ENCODE results near the gene CNPY4.

Gene CNPY4

DNA sequence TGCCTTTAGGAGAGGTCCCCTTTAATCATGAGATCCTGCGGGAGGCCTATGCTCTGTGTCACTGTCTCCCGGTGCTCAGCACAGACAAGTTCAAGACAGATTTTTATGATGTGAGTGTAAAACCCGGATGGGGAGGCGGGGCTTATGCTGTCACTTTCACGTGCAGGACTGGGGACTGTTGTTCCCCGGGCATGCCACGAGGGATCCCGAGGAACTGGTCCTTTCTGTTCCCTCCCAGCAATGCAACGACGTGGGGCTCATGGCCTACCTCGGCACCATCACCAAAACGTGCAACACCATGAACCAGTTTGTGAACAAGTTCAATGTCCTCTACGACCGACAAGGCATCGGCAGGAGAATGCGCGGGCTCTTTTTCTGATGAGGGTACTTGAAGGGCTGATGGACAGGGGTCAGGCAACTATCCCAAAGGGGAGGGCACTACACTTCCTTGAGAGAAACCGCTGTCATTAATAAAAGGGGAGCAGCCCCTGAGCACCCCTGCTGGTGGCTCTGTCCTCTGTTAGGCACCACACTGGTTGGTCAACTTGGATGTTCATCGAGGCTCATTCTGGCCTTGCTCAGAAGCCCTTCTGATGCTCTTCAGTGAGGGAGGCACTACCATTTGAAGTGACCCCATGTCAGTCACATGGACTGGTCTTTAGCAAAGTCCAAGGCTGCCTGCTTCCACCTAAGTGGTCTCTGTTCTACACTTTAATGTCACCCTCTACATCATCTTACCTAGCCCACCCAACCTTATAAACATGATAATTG lies 27.8 kb upstream of the CNPY4 start:
- no peak for DNase-seq (ENCODE audit: low read depth, low spot score)

DNA sequence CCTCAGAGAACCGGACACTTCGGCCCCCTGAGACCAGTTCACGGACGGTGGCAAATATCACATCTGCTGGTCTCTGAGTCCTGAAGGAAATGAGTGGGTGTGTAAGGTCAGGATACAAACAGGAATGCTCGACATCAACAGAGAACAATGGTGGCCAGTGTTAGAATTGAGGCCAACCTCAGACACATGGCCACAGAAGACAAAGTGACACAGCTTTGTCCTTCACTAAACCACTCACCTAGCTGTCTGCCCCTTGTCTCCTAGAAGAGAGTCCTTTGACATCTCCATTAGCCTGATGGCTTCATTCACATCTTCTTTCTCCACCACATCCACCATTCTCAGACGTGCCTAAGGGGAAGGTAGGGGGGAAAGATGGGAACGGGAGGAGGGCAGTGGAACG lies 26.4 kb upstream of the CNPY4 start:
- DNase-seq (ENCODE audit: low read depth, low spot score), result no peak

DNA sequence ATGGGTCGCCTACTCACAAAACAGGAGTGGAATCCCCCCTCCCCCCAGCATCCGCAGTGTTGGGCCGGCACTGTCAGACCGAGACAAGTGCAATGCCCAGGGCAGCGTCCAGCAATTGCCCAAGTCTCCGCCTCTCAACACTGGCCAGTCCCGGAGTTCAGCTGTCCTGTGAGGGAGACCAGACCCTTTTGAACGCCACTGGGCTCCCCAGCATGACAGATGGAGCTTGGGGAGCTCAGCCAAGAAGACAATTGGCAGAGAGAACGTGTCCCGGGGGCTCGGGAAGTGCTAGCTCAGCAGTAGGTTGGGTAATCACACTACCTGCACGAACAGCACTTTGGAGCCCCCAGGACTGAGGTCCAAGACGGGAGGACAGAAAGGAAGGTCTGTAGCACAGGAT lies 25.9 kb upstream of the CNPY4 start:
- no peak for DNase-seq (ENCODE audit: low read depth, low spot score)

DNA sequence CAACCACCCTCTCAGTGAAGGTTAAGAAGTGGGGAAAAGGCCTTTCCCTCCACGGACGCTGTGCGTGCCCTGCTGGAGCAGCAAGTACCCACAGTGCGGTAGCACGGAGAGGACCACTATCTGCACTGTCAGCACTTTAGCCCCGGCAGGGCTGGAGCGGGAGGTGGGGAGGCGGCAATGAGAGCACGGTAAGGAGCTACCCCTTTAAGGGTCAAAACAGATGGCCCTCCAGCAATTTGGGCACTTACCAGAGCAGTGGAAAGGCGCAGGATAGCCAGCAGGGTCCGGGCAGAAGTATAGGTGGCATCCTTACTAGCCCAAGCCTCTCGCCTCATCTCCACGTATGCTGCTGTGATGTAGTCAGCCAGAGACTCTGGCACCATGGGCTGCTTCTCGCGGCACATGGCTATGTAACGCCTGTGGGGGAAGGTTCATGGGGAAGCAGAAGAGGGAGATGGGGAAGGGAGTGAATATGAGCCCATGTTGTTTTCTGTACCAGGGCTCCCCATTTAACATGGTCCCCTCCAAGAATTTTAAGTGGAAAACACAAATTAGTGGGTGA lies 25.4 kb upstream of the CNPY4 start:
- no peak for DNase-seq (ENCODE audit: low read depth, low spot score)

DNA sequence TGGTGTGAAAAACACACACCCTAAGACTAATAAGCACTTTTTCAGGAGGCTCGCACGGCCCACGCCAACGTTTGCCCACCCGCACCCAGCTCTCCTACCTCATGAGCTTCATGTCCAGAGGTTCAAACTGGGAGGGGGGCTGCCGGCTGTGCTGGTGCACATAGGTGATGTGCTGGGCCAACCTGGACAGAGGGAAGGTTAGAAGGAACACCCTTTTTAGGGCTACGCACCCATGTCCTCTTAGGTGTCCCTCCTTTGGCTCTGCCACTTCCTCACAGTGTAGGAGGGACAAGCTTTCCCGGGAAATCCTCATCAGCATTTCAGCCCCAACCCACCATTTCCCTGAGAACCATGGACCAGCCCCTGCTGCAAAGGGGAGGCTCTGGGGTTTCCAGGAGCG lies 24.1 kb upstream of the CNPY4 start:
- DNase-seq (ENCODE audit: low read depth, low spot score), result no peak

DNA sequence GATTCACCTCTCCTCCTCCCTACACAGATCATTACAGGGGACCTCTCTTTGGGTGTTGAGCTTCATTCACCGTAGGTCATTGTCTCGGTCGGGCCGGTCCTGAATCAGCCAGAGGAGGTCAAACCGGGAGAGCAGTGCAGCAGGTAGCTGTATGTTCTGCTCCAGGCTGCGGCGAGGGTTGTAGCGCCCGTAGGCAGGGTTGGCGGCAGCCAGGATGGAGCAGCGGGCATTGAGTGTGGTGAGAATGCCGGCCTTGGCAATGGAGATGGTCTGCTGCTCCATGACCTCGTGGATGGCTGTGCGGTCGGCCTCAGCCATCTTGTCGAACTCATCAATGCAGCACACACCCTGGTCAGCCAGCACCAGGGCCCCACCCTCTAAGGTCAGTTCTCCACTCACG lies 23.7 kb upstream of the CNPY4 start:
- no peak for DNase-seq (ENCODE audit: low read depth, low spot score)

DNA sequence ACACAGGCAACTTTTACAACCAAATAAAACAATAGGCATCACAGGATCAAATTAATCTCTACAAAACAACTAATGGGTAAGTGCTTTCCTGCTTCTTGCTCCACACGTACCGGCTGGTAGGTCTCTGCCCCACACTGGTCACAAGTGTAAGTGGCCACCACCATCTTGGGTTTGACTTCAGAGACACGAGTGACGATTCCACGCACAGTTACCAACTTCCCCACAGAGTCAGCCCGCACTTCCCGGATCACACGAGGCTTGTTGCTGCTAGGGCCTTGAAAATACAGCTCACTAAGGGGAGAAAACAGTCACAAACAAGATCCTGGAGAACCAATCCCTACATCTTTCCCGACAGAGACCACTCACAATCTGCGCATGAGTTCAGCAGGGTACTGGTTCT lies 20.5 kb upstream of the CNPY4 start:
- DNase-seq (ENCODE audit: low read depth, low spot score), result no peak

DNA sequence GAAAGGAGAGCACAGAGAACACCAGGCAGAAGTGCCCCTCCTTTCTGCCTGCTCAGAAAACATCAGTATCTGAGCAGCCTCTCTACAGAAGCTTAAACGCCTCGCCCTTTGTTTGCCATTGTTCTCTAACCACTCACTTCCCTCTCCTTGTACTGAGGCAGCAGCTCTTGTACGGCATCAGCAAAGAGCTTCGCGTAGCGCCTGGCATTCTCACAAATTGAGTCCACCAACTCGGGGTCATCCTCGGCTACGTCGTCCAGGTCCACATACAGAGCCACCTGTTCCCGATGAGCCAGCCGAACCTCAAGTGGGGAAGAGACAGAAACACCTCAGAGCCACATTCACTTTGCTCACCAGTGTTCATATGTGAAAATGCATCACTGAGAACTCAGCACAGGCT lies 20.0 kb upstream of the CNPY4 start:
- DNase-seq (ENCODE audit: low read depth, low spot score), result no peak

DNA sequence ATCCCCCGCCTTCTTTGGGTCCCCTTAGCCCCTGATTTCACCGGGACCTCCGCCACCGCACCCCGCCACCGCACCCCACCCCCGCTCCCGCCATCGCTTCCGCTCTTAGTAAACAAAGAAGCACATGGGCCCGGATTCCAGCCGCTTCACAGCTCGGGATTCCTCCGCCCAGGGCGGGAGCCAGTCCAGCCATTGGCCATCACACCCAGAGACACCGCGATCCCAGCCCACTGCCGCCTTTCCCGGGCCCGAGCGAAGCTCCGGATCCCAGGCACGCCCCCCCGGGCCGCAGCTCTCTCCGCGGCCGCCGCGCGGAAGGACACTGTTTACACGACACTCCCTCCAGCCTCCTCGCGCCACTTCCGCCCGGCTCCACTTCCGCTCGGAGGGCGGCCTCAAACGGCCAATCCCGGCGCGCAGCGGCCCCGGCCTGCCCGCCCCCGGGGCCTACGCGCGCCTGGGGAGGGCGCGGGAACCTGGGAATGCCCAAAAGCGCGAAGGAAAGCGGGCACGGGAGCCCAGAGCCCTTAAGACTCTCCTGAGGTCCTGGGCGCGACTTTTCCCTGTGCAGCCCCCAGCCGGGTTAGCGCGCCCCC lies 18.9 kb upstream of the CNPY4 start:
- peak; percentile 66 for DNase-seq (ENCODE audit: low read depth, low spot score)

DNA sequence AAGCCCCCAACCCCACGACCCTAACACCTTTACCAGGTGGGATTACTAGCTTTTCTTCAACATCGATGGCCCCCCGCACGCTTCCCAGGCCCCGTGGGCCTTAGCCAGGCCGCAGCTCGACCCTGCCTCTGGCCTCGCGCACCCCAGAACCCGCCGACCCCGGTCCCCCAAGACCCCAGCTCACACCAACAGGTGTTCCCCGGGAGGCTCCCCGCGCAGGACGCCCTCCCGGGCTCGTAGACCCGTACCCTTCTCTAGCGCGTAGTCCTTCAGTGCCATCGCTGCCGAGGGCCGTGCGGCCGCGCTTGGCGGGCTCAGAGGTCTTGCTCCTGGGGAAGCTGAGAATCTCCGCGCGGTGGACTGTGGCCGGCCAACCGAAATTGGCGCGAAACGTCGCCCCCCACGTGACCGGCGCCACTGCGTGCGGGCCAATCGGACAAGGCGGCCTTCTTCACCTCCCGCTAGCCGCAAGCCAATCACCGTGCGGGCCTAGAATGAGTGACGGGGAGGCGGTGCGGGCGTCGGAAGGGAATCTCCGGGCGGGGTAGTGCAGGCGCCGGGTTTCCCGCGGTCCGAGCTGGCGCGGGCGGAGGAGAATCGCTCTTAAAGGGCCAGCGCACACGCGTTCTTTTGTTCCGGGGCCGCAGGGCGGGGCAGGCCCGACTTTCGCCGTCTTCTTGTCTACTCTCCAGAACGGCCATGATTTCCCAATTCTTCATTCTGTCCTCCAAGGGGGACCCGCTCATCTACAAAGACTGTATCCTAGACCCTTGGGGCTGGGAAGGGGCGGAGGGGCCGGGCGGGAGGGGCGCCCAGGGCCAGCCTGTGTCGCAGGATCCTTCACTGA lies 18.2 kb upstream of the CNPY4 start, which contains the start of the genes AP4M1 and MCM7:
Gene AP4M1 (plus strand): TSS at position 628 of the 847 bp plus-strand sequence. CDS start 72 bp downstream, at position 700.
Gene MCM7 (minus strand): TSS at position 382 of the 847 bp plus-strand sequence. CDS start 103 bp downstream, at position 279.
- peak; percentile 91 for DNase-seq (ENCODE audit: low read depth, low spot score)

DNA sequence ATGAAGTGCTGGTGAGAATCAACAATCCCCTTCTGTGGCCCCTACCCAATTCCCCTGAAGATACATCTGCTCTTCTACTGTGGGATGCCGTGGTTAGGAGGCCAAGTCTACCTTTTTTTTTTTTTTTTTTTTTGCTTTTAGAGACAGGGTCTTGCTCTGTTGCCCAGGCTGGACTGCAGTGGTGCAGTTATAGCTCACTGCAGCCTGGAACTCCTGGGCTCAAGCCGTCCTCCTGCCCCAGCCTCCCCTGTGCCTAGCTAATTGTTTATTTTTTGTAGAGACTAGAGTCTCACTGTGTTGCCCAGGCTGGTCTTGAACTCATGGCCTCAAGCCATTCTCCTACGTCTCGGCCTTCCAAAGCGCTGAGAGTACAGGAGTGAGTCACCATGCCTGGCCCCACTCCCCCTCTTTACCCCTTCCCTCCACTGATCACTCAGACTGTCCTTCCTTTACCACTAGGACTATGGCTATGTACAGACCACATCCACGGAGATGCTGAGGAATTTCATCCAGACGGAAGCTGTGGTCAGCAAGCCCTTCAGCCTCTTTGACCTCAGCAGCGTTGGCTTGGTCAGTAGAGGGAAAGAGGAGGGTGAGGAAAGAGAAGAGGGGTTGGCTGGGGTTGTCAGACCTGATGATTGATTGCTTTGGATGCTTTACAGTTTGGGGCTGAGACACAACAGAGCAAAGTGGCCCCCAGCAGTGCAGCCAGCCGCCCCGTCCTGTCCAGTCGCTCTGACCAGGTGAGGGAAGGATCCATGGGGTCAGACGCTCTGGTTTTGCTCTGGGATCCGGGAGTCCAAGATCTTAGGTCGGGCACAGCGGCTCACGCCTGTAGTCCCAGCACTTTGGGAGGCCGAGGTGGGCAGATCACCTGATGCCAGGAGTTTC lies 16.2 kb upstream of the CNPY4 start:
- no peak for DNase-seq (ENCODE audit: low read depth, low spot score)

DNA sequence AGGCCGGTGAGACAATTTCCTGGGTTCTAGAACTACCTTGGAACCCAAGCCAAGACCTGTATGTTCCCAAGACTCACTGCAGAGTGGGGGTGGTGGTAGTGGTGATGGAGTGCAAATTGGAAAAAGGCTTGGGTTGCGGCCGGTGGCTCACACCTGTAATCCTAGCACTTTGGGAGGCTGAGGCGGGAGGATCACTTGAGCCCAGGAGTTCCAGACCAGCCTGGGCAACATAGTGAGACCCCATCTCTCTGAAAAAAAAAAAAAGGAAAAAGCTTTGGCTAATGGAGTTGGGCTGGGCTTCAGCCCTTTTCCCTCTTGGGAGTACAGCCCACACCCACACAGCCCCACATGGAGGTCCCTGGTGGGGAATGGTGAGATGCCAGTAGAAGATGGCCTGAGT lies 13.9 kb upstream of the CNPY4 start:
- no peak for DNase-seq (ENCODE audit: low read depth, low spot score)

DNA sequence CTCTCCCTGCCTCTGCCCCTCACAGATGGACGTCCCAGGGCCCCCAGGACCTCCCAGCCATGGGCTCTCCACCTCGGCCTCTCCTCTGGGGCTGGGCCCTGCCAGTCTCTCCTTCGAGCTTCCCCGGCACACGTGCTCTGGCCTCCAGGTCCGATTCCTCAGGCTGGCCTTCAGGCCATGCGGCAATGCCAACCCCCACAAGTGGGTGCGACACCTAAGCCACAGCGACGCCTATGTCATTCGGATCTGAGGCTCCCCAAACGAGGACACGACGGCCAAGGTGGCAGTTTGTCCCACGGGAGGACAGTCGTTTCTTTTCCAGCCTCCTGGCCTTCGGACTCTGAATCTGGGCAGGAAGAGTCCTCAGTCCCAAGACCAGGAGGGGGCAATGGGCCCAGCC lies 12.8 kb upstream of the CNPY4 start:
- DNase-seq (ENCODE audit: low read depth, low spot score), result no peak

DNA sequence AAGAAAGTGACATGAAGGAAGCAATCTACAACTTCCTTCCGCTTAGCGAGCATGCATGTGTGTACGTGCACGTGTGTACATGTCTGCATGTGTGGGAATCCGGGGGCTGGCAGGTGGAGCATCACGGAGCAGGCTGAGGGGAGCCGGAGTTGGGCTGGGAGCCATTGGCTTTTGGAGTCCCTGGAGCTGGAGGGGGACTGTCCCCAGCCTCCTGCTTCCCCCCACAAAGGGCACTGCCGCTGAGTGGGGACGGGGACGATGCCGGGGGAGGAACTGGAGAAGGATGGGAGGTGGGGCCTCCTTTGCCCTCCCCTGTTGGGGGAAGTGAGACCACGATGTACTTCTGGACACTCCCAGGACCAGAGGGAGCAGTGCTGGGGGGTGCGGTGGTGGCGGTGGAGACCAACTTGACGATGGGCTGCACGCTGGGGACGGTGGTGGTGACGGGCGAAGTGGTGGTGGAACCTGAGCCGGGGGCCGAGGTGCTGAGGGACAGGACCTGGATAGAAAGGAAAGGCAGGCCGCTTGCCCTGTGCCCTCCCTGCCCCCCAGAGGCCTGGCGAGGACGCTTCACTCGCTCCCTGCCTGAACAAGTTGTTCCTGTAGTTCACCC lies 12.2 kb upstream of the CNPY4 start:
- no peak for DNase-seq (ENCODE audit: low read depth, low spot score)

DNA sequence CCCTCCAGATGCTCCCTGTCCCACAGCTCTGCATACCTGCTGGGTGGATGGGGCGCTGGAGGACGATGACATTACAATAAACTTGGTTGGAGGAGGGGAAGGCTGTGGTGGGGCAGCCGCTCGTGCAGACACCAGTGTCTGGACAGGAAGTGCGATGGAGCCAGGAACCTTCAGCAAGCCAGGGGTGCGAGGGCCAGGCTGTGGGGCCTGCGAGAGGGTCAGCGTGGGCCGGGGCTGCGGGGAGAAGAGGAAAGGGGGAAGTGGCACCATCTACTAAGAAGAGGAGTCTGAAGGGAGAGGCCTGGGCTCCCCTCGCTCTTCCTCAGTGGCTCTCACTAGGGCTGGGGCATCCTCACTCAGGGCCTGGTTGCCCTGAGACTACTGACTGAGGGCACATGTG lies 11.5 kb upstream of the CNPY4 start:
- no peak for DNase-seq (ENCODE audit: low read depth, low spot score)

DNA sequence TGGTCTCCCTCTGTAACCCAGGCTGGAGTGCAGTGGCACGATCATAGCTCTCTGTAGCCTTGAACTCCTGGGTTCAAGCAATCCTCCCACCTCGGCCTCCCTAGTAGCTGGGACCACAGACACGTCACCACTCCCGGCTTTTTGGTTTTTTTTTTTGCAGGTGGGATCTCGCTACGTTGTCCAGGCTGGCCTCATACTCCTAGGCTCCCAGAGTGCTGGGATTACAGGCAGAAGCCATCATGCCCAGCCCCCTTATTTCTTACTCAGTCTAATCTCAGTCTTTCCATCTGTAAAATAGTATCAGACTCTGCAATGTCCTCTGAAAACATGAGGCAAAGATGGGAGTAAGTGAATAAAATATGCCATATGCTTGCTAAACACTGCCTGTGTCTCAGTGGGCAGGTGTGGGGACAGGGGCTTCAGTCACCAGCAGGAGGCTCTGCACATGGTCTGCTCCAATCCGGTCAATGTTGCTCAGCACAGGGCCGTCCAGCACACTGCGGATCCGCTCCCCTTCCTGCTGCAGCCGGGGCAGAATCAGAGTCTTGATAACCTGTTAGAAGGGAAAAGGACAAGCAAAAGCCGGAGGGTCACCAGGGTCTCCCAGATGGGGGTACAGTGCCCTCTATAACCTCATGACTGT lies 9.8 kb upstream of the CNPY4 start:
- DNase-seq (ENCODE audit: low read depth, low spot score), result no peak

DNA sequence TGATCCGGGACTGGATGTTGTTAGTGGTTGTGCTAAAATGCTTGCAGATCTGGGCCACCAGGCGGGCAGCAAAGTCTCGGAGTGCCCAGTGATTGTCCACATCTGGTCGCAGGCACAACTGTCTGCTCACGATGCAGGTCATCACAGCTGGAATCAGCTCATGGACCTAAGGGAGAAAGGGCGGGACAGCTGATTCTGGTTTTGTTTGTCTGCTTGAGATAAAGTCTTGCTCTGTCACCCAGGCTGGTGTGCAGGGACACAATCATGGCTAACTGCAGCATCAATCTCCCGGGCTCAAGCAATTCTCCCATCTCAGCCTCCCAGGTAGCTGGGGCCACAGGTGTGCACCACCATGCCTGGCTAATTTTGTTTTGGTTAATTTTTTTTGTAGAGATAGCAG lies 8.3 kb upstream of the CNPY4 start:
- no peak for DNase-seq (ENCODE audit: low read depth, low spot score)

DNA sequence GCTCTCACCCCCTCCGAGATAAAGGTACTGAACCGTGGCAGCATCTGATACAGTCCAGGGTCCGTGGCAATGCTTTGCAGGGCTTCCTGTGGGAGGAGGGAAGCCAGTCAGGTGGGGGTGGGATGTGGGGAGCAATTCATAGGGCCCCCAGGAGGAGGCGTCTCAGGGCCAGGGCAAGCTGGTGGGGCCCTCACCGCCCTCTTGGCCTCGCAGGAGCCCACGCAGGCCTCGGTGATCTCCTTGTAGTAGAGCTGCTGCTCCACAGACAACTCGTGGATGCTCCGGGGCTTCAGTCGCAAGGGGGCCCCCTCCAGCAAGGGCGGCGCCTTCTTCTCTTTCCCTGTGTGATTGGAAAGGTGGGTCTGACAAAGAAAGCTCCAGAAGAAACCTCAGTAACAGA lies 7.5 kb upstream of the CNPY4 start:
- DNase-seq (ENCODE audit: low read depth, low spot score), result no peak

DNA sequence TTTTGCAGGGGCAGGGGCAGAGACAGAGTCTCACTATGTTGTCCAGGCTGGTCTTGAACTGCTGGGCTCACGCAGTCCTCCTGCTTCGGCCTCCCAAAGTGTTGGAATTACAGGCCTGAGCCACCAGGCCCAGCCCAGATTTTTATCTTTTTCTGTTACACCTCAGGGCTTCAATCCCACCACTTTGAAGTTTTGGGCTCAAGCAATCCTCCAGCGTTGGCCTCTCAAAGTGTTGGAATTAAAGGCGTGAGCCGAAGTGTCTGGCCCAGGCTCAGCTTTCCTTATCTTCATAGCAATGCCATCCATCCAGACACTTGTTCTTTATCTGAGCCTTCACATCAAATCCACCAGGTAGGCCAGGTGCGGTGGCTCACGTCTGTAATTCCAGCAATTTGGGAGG lies 4.4 kb upstream of the CNPY4 start:
- DNase-seq (ENCODE audit: low read depth, low spot score), result no peak

DNA sequence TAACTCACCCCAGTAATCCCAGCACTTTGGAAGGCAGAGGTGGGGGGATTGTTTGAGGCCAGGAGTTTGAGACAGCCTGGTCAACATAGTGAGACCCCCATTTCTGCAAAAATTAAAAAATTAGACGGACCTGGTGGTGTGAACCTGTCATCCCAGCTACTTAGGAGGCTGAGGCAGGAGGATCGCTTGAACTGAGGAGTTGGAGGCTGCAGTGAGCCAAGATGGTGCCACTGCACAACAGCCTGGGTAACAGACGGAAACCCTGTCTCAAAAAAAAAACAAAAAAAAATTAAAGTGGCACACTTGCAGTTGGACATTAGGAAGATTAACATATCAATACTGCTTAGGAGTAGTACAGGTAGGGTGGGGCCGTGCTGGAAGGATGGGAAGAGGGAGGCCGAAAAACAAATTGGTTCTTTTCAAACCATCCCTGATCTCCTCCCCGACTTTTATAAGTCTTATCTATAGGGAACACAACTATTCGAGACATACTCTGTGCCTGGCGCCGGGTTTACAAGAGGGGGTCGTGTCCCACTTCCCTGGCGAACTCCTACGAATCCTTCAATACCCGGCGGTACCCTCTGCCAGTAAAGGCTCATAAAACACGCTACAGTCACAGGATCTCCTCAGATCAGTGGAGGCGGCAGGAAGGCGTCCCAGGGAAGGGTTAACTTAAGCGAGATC lies 904 bp upstream of the CNPY4 start:
- no peak for DNase-seq (ENCODE audit: low read depth, low spot score)

Measured in activated naive CD8-positive, alpha-beta T cell treated with anti-CD3 and anti-CD28 coated beads, Interleukin-2, amount 50 U/mL, for 16 hours (primary cell).